ENCODE measurements around the gene ANK3. TPM values are rescaled to one million over a fixed set of nuclear protein-coding genes. Genes with fewer than 3 reads are reported as not detected.

ANK3 gene
- total and polyA plus RNA-seq, 2 experiments from 2014 or later: 0.14 to 0.54 TPM

GRCh38 chr10:60396766-60397165 lies 7.1 kb upstream of the ANK3 start:
- H3K27ac ChIP-seq: no peak overlapping the region
- in situ Hi-C loops (cut with MboI): no loop called here

GRCh38 chr10:60395711-60396110 lies 6.0 kb upstream of the ANK3 start:
- TF ChIP-seq EZH2 (IDR thresholded peaks at IDR 0.05; ENCODE audit: insufficient read depth, poor library complexity, severe bottlenecking): no peak
- no peak for TF ChIP-seq EZH2phosphoT487 (IDR thresholded peaks at IDR 0.05; ENCODE audit: insufficient read depth, low read depth)
- in situ Hi-C loops (cut with MboI): no loop called here
- 89 to 94% methylated on average over 7 of the region's 7 CpGs for WGBS, 2 experiments (ENCODE audit: low coverage in 1 of 2, low lambda C conversion rate in 2 of 2, missing lambda C conversion rate in 2 of 2)

More at GRCh38 chr10:60396766-60397165, 7.1 kb upstream of the ANK3 start:
- Histone ChIP-seq H3K9me2 (ENCODE audit: insufficient read depth) (no peaks in the 10 kb centered on the region), H4K20me1 (ENCODE audit: insufficient read depth) (no peaks in the 10 kb centered on the region), H3K9me3 (ENCODE audit: low read depth) (no peaks in the 10 kb centered on the region), H3K4me3 (no peak overlapping the region), H3K9ac (no peak overlapping the region), H3K79me2 (ENCODE audit: insufficient read depth) (no peaks in the 10 kb centered on the region), H3K36me3 (ENCODE audit: low read depth) (no peaks in the 10 kb centered on the region), H3K27me3 (replicated peaks; ENCODE audit: insufficient read depth) (no peaks in the 10 kb centered on the region), H3K4me1 (ENCODE audit: insufficient read depth) (peaks cover 11% of the 10 kb centered on the region; the same call in 1 of the 2 replicates), H3F3A (ENCODE audit: insufficient read depth) (no peaks in the 10 kb centered on the region), H3K4me2 (ENCODE audit: unreplicated experiment) (no peak overlapping the region), H2AFZ (no peak overlapping the region)
- TF ChIP-seq EZH2 (IDR thresholded peaks at IDR 0.05; ENCODE audit: insufficient read depth, poor library complexity, severe bottlenecking) (no peak), EZH2phosphoT487 (IDR thresholded peaks at IDR 0.05; ENCODE audit: insufficient read depth, low read depth) (no peak)
- 84 to 89% methylated on average over 3 of the region's 3 CpGs for WGBS, 2 experiments (ENCODE audit: low coverage in 1 of 2, low lambda C conversion rate in 2 of 2, missing lambda C conversion rate in 2 of 2)
- DNase-seq: no peak

GRCh38 chr10:60394446-60394845 lies 4.8 kb upstream of the ANK3 start:
- H2AFZ ChIP-seq: no peak overlapping the region
- in situ Hi-C loops (cut with MboI): no loop called here

More at GRCh38 chr10:60395711-60396110, 6.0 kb upstream of the ANK3 start:
- Histone ChIP-seq H3K36me3 (ENCODE audit: low read depth) (no peaks in the 10 kb centered on the region), H3F3A (ENCODE audit: insufficient read depth) (no peaks in the 10 kb centered on the region), H2AFZ (no peak overlapping the region), H3K4me3 (no peak overlapping the region), H3K79me2 (ENCODE audit: insufficient read depth) (no peaks in the 10 kb centered on the region), H4K20me1 (ENCODE audit: insufficient read depth) (no peaks in the 10 kb centered on the region), H3K4me2 (ENCODE audit: unreplicated experiment) (no peak overlapping the region), H3K9me2 (ENCODE audit: insufficient read depth) (no peaks in the 10 kb centered on the region), H3K9me3 (ENCODE audit: low read depth) (no peaks in the 10 kb centered on the region), H3K4me1 (ENCODE audit: insufficient read depth) (peaks cover 11% of the 10 kb centered on the region; the same call in 1 of the 2 replicates), H3K27ac (no peak overlapping the region), H3K27me3 (replicated peaks; ENCODE audit: insufficient read depth) (no peaks in the 10 kb centered on the region), H3K9ac (no peak overlapping the region)
- DNase-seq: no peak

DNA sequence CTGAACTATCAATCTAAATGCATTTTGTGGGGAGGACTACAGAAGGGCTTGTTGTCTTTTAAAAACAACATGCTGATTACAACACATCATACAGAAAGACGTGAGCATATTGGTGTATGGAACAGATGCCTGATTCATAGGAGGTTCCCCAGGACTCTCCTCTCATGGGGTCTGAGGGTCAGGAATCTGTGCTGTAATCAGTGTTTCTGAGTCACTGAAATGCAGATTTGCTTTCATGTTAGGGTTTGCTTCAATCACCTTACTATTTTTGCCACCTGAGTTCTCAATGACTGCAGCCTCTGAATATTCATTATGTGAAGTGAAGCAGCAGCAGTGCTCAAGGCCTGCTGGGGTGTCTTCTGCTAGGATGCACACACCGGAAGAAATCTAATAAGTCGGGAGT lies 550 bp upstream of the ANK3 start:
- peak; percentile 8 for DNase-seq
- Histone ChIP-seq H3K4me2 (ENCODE audit: unreplicated experiment) (no peak overlapping the region), H3K9me3 (ENCODE audit: low read depth) (no peaks in the 10 kb centered on the region), H3K9ac (no peak overlapping the region), H3K9me2 (ENCODE audit: insufficient read depth) (no peaks in the 10 kb centered on the region), H3K36me3 (ENCODE audit: low read depth) (no peaks in the 10 kb centered on the region), H3F3A (ENCODE audit: insufficient read depth) (peaks cover 6% of the 10 kb centered on the region; the same call in 1 of the 2 replicates), H3K27me3 (replicated peaks; ENCODE audit: insufficient read depth) (no peaks in the 10 kb centered on the region), H4K20me1 (ENCODE audit: insufficient read depth) (no peaks in the 10 kb centered on the region), H3K4me1 (ENCODE audit: insufficient read depth) (peaks cover 6% of the 10 kb centered on the region), H3K27ac (no peak overlapping the region), H3K79me2 (ENCODE audit: insufficient read depth) (no peaks in the 10 kb centered on the region), H2AFZ (no peak overlapping the region), H3K4me3 (no peak overlapping the region)
- in situ Hi-C loops (cut with MboI): no loop called here
- WGBS, 2 experiments (ENCODE audit: low coverage in 1 of 2, low lambda C conversion rate in 2 of 2, missing lambda C conversion rate in 2 of 2): 57 to 60% methylated on average over 3 of the region's 3 CpGs
- TF ChIP-seq EZH2 (IDR thresholded peaks at IDR 0.05; ENCODE audit: insufficient read depth, poor library complexity, severe bottlenecking): no peak
- no peak for TF ChIP-seq EZH2phosphoT487 (IDR thresholded peaks at IDR 0.05; ENCODE audit: insufficient read depth, low read depth)

More at GRCh38 chr10:60394446-60394845, 4.8 kb upstream of the ANK3 start:
- TF ChIP-seq EZH2 (IDR thresholded peaks at IDR 0.05; ENCODE audit: insufficient read depth, poor library complexity, severe bottlenecking): no peak
- TF ChIP-seq EZH2phosphoT487 (IDR thresholded peaks at IDR 0.05; ENCODE audit: insufficient read depth, low read depth): no peak
- Histone ChIP-seq H4K20me1 (ENCODE audit: insufficient read depth) (no peaks in the 10 kb centered on the region), H3K27me3 (replicated peaks; ENCODE audit: insufficient read depth) (no peaks in the 10 kb centered on the region), H3F3A (ENCODE audit: insufficient read depth) (no peaks in the 10 kb centered on the region), H3K27ac (no peak overlapping the region), H3K4me2 (ENCODE audit: unreplicated experiment) (no peak overlapping the region), H3K79me2 (ENCODE audit: insufficient read depth) (no peaks in the 10 kb centered on the region), H3K36me3 (ENCODE audit: low read depth) (no peaks in the 10 kb centered on the region), H3K9me3 (ENCODE audit: low read depth) (no peaks in the 10 kb centered on the region), H3K9ac (no peak overlapping the region), H3K4me3 (no peak overlapping the region), H3K9me2 (ENCODE audit: insufficient read depth) (no peaks in the 10 kb centered on the region), H3K4me1 (ENCODE audit: insufficient read depth) (peaks cover 11% of the 10 kb centered on the region; the same call in 1 of the 2 replicates)
- 93 to 94% methylated on average over 2 of the region's 2 CpGs for WGBS, 2 experiments (ENCODE audit: low coverage in 1 of 2, low lambda C conversion rate in 2 of 2, missing lambda C conversion rate in 2 of 2)
- no peak for DNase-seq
